Mesothelial cell of epicardium (in vitro differentiated cells): ENCODE results near the gene EID1. TPM values are rescaled to one million over a fixed set of nuclear protein-coding genes. Genes with fewer than 3 reads are reported as not detected.

Experiments
- DNase-seq, 2 experiments: peaks; one replicate each; pipeline ENCODE4 v3.0.0; 2021; ENCODE audit warnings: low spot score in 2 of 2; ENCODE audit not compliant: unreplicated experiment in 2 of 2
- H3K27ac Mint-ChIP-seq: 2 replicates; pipeline ENCODE4 v1.8.0; 2021; ENCODE audit warnings: mixed read lengths
- H3K27me3 Mint-ChIP-seq: 2 replicates; pipeline ENCODE4 v1.8.0; 2021; ENCODE audit warnings: low read depth, mixed read lengths
- H3K36me3 Mint-ChIP-seq: 2 replicates; pipeline ENCODE4 v1.8.0; 2021; ENCODE audit warnings: mixed read lengths
- H3K4me1 Mint-ChIP-seq: 2 replicates; pipeline ENCODE4 v1.8.0; 2021; ENCODE audit warnings: mixed read lengths
- H3K4me3 Mint-ChIP-seq: 2 replicates; pipeline ENCODE4 v1.8.0; 2021; ENCODE audit warnings: mild to moderate bottlenecking, moderate library complexity, mixed read lengths
- H3K9me3 Mint-ChIP-seq: 2 replicates; pipeline ENCODE4 v1.8.0; 2021; ENCODE audit warnings: mixed read lengths
- total RNA-seq: library from RNA; stranded (reverse); gene quantifications from 3 replicates; pipeline ENCODE4 v1.2.1, GENCODE V29; 2021
- TF ChIP-seq, protein P1 (sequence below): fragments of 200-600 bp; sonication (generic); IDR thresholded peaks from one replicate; pipeline ENCODE4 v1.5.0; 2021; ENCODE audit warnings: antibody characterized with exemption; ENCODE audit not compliant: unreplicated experiment

Gene EID1
- total RNA-seq, 1 donor from 2014 or later = 139 TPM

DNA sequence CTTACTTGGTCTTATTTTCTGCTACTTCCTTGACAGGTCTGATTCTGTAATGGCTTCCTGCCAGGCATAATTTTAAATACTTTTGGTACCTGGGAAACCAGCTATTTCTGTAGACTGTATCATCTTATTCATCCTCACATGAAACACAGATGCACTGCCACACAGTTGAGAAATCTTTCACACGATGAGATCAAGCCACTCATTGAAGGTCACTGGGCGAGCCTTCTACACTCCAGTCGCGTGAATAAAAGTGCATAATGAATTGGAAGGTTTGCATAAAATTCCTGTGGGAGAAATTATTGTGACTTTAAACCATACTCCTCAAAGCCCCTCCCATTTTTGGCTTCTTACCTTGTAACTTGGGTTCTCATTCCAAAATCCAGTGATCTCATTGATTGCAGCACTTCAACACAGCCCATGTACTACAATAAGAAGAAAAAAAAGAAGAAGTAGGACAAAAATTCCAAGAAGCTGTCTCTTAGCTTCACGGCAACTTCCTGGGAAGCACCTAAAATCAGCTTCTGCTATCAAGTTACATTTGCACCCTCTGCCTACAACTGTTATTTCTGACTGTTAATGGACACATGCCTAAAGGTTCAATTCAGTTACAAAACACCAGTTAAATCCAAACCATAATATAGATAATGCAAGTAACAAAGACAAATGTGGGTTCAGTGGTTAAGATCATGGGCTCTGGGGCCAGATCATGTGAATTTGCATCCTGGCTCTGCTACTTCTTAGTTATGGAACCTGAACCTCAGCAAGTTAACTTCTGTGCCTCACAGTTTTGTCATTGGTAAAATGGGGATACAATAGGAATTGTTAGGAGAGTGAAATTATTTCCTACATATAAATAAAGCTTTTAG, 46.8 kb downstream of the EID1 start:
- TF ChIP-seq, protein P1, sequence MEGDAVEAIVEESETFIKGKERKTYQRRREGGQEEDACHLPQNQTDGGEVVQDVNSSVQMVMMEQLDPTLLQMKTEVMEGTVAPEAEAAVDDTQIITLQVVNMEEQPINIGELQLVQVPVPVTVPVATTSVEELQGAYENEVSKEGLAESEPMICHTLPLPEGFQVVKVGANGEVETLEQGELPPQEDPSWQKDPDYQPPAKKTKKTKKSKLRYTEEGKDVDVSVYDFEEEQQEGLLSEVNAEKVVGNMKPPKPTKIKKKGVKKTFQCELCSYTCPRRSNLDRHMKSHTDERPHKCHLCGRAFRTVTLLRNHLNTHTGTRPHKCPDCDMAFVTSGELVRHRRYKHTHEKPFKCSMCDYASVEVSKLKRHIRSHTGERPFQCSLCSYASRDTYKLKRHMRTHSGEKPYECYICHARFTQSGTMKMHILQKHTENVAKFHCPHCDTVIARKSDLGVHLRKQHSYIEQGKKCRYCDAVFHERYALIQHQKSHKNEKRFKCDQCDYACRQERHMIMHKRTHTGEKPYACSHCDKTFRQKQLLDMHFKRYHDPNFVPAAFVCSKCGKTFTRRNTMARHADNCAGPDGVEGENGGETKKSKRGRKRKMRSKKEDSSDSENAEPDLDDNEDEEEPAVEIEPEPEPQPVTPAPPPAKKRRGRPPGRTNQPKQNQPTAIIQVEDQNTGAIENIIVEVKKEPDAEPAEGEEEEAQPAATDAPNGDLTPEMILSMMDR = no peak
- Mint-ChIP-seq H3K4me3 (no peak overlapping the region), H3K27ac (no peak overlapping the region), H3K9me3 (no peaks in the 10 kb centered on the region), H3K27me3 (peaks cover 19% of the 10 kb centered on the region), H3K4me1 (no peaks in the 10 kb centered on the region), H3K36me3 (no peaks in the 10 kb centered on the region)
- no peak for DNase-seq

DNA sequence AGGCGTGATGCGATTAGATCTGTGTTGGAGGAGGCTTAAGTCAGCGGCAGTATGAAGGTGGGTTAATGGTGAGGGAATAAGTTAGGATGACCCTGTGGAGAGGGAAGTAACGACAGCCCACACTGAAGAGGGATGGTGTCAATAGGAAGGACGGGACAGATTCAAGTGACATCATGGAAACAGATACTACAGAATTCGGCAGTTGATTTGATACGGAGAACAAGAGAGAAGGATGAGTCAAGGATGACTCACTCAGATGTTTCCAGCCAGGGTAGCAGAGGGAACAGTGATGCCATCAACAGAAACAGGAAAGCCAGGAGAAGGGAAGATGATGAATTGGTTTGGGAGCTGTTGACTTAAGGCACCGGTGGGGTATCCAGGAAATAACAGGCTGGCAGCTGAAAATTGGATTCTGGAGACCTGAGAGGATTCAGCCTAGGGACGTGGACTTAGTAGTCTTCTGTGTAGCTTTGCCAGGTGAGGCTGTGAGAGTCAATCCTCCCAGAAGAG, 47.8 kb downstream of the EID1 start:
- Mint-ChIP-seq H3K4me1 (no peaks in the 10 kb centered on the region), H3K36me3 (no peaks in the 10 kb centered on the region), H3K9me3 (no peaks in the 10 kb centered on the region), H3K27ac (no peak overlapping the region), H3K27me3 (peaks cover 19% of the 10 kb centered on the region), H3K4me3 (no peak overlapping the region)
- TF ChIP-seq, protein P1 = no peak
- no peak for DNase-seq

DNA sequence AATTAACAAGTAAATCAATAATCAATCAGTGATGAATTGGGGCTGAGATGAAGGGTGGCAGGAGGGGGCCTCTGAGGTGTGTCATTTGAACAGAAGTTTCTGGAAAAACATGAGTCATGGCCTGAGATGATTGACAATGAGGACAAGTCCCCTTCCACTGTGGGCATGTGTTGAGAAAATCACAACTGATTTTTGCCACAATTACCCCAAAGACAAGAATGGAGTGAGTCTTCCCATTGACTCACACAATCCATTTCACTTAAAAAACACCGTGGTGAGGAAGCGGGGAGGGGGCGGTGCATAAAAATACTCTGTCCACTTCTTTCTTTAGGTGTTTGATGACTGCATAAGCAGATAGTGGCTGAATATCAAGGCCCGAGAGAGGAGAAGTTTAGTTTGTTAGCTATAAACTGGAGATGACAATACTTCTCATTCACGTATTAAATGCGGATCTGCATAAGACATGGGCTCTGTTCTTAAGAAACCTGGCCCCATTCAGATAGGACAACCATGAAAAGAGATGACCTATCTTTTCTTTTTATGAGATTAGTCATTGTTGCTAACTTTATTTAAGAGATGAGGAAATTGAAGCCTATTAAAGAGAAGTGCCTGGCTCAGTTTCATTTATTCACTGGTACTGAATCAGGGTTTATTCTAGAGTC, 51.1 kb downstream of the EID1 start:
- TF ChIP-seq, protein P1 = no peak
- H3K4me3 Mint-ChIP-seq = no peak overlapping the region
- no peak for DNase-seq
- no peaks in the 10 kb centered on the region for H3K4me1 Mint-ChIP-seq
- no peaks in the 10 kb centered on the region for H3K36me3 Mint-ChIP-seq
- H3K27me3 Mint-ChIP-seq = peaks cover 28% of the 10 kb centered on the region
- peaks cover 4% of the 10 kb centered on the region for H3K9me3 Mint-ChIP-seq
- no peak overlapping the region for H3K27ac Mint-ChIP-seq

DNA sequence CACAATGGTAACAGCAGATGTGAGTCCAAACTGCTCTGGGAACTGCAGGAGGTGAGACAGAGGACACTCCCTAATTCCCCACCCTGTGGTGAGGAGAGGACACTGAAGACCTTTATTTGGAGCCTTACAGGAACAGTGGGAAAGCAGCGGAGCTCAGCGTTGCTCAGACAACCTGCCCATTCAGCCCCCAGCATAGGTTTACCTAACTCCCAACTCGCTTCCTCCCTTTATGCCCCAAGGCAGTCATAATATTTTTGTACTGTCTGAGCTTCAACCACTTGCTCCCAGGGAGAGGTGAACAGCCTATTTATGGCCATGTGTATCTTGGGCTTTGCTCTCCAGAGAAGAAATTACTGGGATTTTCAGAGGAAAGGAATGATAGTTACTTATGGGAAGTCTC, 51.7 kb downstream of the EID1 start:
- Mint-ChIP-seq H3K27me3 (peaks cover 28% of the 10 kb centered on the region), H3K36me3 (no peaks in the 10 kb centered on the region), H3K4me3 (no peak overlapping the region), H3K9me3 (peaks cover 4% of the 10 kb centered on the region), H3K4me1 (no peaks in the 10 kb centered on the region), H3K27ac (no peak overlapping the region)
- no peak for DNase-seq
- TF ChIP-seq, protein P1 = no peak

Other genes starting within 250 kb of the EID1 start
- gene FBN1, start 232.4 kb upstream of the EID1 start, total RNA-seq = 60.3 to 67.9 TPM (median 62.6 TPM) in 3 replicates
- gene CEP152, start 67.1 kb upstream of the EID1 start, total RNA-seq = 7.1 to 8.0 TPM (median 7.6 TPM) in 3 replicates
- gene SHC4, start 85.8 kb downstream of the EID1 start, total RNA-seq = 0.58 to 0.90 TPM (median 0.64 TPM) in 3 replicates
- 53.4 to 64.2 TPM (median 58.9 TPM) in 3 replicates for gene SECISBP2L, start 168.3 kb downstream of the EID1 start, total RNA-seq